ENCODE results near the gene IL2RA. TPM values are rescaled to one million over a fixed set of nuclear protein-coding genes. Genes with fewer than 3 reads are reported as not detected.
"Not testable (repeated sequence)": the region's sequence is repeated elsewhere in the genome, so short reads cannot be mapped to it uniquely, and the experiment has no call there.

The IL2RA gene
- total RNA-seq, 1 experiment from 2014 or later, result not detected

DNA sequence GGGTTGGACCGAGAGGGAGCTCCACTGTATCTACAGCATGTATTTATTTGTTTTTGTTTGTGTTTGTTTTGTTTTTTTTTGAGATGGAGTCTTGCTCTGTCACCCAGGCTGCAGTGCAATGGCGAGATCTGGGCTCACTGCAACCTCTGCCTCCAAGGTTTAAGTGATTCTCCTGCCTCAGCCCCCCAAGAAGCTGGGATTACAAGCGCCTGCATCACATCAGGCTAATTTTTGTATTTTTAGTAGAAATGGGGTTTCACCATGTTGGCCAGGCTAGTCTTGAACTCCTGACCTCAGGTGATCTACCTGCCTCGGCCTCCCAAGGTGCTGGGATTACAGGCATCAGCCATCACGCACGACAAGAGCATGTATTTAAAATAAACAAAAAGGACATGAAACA is 18.8 kb downstream of the IL2RA start:
- DNase-seq (ENCODE audit: low read depth), result not testable (repeated sequence)

DNA sequence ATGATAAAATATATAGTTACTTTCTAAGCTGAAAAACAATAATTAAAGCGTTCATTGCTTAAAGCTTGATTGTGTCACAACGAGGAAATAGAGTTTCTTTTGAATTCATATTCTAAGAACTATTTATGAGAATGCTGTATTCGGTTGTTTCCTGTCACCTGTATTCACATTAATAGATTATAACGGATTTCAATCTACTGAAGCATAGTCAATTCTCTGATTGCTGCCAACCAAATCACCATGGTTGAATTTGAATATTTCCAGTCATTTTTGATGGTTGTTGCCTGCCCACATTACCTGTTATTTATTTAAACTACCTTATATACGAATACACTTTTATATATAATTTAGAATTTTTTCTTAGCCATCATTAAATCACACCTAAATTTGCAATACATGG is 22.0 kb downstream of the IL2RA start:
- DNase-seq (ENCODE audit: low read depth), result no peak

DNA sequence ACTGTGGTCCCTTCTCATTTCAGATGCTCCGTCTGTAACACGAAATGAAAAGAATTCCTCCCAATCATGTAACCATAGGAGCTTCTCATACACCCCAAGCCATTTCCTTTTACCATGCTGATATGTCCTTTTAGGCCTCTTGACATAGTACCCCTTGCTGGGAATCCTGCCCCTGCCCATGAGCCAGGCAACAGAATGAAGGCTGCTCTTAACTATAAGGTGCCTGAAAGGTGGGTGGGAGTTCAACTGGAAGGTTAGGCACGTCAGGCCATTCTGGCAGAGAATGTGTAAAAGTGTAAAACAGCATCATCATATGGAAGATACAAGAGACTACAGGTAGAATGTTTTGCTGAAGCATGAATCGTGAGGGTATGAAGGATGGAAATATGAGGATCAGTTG is 22.5 kb downstream of the IL2RA start:
- no peak for DNase-seq (ENCODE audit: low read depth)

DNA sequence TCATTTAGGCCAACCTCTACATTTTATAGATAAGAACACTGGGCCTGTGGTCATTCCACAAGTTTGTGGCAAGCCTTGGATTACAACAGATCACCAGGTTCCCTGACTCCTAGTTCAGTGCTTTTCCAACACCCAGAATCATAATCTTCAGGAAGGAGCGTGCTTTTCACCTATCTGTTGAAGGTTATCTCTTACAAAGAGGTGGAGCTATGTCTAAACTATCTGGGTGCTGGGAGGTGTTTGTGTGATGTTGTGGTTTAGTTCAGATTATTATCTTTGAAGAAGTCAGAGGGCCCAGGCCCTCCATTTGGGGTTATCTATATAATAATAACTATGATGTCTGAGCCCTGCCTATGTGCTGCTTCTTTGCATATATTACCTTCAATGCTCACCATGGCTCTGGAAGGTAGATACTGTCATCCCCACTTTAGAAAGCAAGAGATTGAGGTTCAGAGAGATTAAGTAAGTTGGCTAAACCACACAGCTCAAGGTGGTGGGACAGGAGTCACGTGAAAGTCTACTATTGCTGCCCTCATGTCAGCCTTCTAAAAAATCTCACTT is 24.0 kb downstream of the IL2RA start:
- no peak for DNase-seq (ENCODE audit: low read depth)

DNA sequence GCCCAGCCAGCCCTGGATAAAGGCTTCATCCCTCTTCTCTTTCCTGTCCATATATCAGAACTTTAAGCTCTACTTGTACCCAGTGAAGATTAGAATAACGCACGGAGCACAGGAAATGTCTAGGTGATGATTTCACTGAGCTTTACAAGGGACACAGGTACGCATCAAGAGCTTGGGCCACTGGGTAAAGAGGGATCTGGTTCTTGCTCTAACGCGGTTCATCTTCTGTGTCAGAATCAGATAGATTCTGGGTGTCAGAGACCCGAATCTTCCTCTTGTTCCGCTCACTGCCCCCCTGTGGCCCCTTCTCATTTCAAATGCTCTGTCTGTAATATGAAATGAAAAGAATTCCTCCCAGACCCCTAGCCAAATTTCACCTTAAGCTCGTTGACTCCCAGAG is 24.7 kb downstream of the IL2RA start:
- DNase-seq (ENCODE audit: low read depth), result no peak

DNA sequence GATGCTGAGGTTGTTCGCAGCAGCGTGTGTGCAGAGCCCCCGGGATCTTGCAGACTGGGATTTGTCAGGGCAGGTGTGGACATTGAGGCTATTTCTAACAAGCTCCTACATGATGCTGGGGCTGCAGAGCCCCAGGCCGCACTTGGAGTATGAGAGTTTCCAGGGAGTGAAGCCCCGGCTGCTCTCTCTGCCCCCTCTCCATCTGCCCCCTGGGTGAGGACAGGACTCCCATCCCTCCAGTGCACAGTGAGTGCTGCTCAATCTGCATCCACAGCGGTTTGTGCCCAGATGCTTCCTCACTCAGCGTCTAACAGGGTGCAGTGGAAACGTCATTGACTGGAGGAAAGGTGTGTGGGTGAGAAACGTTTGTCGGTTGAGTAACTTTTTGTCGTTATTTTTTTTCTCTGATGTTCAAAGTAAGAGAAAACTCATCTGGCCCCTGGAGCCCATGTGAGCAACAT is 25.3 kb downstream of the IL2RA start:
- DNase-seq (ENCODE audit: low read depth), result no peak

DNA sequence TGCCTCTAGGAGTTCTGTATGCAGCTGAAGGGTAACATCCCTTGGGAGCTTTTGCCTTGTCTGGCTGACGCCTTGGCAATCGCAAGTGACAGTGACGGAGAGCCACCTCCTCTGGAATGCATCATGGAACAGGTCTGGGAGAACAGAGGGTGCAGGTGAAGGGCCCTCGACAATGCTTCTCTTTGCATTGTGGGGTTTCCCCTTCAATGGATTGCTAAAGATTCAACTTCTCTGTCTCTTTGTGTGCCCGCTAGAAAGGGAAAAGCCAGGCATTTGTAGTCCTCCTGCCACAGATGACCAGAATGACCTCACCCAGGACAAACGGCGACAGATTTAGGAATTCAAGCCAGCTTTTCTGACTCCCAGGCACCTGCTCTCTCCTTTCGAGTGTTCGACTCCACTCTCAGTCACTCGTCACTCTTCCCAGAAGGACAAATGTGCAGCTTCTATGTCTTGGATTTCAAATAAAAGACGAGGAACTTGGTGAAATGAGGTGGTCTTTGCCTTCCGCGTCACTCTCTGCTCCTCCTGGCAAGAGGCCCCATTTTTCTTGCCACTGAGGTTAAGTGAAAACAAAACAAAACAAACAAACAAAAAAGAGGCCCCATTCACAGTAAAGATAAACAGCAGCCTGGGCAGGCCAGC is 26.1 kb downstream of the IL2RA start:
- DNase-seq (ENCODE audit: low read depth), result no peak

DNA sequence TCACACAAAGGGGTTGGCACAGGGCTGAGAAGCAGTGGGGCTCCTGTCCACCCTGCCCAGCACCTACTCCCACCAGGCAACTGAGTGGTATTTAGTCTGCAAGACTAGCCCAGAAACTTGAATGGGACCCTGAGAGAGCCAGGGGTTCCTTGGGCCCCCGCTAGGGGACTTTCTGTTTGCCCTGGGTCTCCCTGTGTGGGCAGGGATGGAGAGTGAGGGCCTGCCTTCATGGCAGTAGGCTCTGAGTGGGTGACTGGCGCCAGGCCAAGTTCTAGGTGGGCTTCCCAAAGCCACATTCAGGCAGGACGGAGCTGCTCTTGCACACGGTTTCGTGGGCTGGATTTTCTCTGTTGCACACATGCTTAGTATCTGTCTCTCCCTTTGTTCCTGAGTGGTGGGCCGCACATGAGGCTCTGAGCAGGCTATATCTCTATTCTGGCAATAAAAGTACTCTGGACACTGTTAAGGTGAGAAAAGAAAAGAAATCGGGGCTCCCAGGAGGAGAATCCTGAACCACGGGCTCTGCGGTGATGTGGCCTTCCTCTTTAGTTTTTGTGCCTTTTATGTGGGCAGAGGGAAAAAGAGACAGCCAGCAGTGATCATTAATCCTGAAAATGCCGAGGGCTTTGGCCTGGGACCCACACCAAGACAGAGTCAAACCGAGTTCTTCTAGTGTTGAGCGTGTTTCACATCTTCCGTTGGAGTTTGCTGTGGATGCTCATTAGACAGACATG is 26.9 kb downstream of the IL2RA start:
- DNase-seq (ENCODE audit: low read depth), result no peak

DNA sequence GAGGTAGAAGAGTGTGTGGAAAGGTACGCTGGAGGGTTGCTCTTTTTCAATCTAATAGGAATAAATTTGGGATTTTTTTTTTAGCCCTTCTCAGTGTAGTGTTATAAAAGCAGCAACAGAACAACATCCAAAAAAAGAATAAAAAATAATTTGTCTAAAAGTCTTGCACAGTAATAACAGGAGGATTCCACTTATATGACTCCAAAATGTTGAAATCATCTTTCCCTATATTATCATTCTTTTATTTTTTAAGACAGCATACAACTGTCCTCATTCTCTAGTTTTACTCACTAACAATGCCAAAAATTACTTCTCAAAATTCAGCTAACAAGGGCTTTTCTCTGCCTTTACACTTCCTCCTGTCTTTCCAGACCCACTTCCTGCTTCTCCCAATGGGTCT is 27.8 kb downstream of the IL2RA start:
- DNase-seq (ENCODE audit: low read depth), result no peak

DNA sequence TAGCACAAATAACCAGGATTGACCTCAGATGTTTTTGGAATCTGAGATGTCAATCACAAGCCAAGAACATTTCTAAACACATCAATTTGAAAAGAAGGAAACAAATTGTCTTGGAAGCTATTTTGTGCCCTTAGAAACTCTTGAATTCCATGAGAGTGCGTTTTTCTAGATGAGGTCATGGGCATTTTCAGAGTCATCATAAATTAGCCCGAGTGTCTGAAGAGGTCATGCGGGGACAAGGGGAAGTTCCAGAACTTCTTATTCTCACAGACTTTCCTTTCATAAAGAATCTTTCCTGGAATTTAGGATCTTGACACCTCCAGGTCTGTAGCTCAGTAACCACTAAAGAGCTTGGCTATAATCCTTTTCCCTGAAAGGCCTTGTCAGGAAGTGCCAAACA is 28.2 kb downstream of the IL2RA start:
- DNase-seq (ENCODE audit: low read depth), result no peak

DNA sequence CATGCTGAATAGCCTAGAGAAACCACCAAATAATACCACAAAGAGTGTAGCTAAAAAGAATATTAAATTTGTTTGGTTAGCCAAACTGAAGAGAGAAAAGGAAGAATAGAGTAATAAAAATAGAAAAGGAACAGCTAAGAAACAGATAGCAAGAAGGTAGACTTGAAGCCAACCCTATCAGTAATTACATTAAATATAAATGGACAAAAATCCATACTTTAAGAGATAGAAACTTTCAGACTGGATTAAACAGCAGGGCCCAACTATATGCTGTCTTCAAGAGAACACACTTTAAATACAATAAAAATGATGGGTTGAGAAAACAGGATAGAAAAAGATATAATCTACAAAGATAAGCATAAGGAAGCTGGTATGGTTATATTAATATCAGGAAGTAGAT is 31.2 kb downstream of the IL2RA start:
- no peak for DNase-seq (ENCODE audit: low read depth)

DNA sequence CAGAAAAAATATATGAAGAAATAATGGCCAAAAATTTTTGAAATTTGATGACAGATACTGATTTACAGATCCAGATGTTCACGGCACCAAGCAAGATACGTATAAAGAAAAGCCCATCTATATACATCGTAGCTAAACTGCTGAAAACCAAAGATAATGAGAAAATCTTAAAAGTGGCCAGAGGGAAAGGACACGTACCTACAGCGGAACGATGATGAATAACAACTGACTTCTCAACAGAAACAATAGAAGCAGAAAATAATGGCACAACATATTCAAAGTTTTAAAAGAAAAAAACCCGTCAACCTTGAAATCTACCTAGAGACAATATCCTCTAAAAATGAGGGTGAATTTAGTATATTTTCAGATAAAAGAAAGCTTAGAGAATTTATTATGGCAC is 31.9 kb downstream of the IL2RA start:
- no peak for DNase-seq (ENCODE audit: low read depth)

DNA sequence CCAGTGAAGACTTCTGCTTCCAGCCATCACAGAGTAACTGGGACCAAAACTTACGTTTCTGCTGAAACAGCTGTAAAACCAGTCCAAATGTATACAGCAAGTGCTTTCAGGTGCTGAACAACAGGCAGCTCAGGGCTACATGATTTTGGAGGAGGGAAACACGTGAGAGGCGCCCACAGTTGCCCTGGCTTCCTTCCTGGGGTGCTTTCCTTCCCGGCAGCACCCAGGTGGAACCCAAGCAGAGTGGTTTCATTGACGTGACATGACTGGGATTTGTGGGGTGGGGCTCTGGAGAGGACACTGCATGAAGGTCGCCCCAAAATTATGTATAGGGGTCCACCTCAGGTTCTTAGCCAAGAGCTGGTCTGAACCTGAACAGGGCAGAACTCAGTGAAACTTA is 34.2 kb downstream of the IL2RA start:
- no peak for DNase-seq (ENCODE audit: low read depth)

DNA sequence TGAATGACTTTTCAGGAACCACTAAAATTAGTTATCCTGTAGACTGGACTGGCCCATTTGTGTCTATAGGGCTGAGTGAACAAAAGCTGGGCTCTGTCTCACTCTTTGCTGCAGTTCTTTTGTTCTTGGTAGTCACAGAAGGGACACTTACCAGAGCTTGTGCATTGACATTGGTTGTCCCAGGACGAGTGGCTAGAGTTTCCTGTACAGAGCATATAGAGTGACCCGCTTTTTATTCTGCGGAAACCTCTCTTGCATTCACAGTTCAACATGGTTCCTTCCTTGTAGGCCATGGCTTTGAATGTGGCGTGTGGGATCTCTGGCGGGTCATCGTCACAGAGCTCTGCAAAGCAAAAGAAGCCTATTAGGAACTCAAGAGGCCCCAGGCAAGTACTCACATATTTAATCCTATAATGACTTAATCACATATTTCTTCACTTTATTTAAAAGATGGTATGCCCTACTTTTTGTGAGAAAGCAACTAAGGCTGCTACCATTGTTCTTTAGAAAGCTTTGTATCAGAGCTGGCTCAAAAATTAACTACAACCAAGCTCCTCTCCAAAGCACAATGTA is 36.4 kb downstream of the IL2RA start:
- no peak for DNase-seq (ENCODE audit: low read depth)

DNA sequence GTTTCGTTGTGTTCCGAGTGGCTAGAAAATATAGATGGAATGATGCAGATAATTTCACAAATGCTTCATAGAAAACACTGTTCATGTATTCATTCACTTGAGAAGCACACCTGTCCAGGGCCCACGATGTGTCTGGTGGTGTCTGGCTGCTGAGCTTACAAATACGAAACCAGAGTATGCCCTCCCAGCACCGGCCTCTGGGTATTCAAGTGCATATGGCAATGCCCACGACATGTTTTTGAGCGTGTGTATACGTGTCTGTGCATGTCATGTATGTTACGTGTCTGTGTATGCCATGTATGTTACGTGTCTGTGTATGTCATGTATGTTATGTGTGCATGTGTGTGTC is 37.9 kb downstream of the IL2RA start:
- DNase-seq (ENCODE audit: low read depth), result no peak

DNA sequence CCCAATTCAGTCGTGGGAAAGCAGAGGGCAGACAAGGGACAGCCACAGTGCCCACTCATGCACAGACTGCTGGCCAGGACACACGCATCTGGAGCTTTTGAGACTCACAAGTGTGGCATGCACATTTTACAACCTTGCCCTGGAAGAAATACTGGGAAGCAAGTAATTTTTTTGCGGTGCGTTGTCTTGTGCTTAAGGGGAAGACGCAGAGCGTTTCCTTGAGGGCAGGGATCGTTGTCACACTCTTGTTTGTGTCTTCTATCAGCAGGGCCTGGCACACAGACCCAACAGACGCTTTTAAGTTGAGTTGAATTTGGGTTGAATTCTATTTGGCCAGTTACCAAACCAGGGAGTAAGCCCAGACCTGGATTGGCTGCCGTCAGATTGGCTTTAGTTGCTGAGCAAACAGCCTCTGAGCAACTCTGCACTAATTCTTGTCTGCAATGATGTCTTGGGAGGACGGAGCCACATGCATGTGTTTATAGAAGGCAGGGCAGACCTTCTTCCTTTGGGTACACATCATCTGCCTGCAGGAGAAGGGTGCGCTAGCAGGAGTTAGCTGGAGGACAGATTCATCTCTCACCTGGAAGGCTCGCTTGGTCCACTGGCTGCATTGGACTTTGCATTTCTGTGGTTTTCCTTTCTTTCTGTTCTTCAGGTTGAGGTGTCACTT is 38.4 kb downstream of the IL2RA start:
- DNase-seq (ENCODE audit: low read depth), result no peak

DNA sequence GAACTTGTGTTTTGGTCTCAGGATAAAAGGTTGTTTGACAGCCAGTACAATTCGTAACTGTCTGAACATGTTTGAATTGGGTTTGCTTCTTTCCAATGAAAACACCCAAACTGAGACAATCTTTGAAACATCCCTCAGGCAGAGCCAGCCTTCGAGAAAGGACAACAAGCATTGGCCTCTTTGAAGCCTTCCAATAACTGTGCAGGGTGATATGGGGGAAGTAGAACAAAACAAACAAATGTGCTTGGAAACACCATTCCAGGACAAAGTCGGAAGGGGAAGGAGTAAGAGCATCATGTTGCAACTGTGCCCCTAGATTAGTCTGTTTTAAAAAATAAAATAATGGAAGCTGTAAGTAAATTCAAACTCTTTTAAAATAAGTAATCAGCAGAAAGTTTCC is 39.5 kb downstream of the IL2RA start:
- no peak for DNase-seq (ENCODE audit: low read depth)

DNA sequence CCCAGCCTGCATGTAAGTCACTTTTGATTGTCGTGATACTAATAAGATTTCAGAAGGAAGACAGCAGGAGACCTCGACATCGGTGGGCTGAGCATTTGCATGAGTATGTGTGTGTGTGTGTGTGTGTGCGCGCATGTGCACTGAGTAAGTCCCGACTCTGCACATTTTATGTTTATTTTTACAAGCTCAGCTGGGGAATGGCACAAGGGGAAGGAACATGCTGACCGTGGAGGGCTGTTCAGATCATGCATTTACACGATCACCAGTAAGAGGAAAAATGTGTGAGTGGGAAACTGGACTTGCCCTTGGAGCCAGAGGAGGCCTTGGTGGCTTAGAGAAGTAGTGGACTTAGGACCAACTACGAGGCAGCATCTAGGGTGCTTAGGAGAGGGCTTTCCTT is 41.3 kb downstream of the IL2RA start:
- no peak for DNase-seq (ENCODE audit: low read depth)

DNA sequence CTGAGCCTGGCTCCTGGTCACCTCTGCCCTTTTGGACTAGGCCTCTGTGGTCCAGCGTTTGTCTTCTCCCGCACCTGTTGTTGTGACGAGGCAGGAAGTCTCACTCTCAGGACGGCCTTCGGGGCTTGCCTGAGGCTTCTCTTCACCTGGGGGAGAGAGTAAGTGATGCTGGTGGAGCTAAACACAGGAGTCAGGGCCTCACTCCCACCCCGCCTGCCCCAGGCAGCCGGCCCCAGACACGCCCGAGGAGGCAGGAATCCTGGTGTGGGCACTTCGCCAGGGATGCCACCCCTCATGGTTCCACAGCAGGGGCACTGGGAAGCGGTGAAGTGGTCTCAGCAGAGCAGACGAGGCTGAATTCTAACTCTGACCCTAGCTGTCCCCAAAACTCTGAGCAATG is 42.4 kb downstream of the IL2RA start:
- DNase-seq (ENCODE audit: low read depth), result no peak

DNA sequence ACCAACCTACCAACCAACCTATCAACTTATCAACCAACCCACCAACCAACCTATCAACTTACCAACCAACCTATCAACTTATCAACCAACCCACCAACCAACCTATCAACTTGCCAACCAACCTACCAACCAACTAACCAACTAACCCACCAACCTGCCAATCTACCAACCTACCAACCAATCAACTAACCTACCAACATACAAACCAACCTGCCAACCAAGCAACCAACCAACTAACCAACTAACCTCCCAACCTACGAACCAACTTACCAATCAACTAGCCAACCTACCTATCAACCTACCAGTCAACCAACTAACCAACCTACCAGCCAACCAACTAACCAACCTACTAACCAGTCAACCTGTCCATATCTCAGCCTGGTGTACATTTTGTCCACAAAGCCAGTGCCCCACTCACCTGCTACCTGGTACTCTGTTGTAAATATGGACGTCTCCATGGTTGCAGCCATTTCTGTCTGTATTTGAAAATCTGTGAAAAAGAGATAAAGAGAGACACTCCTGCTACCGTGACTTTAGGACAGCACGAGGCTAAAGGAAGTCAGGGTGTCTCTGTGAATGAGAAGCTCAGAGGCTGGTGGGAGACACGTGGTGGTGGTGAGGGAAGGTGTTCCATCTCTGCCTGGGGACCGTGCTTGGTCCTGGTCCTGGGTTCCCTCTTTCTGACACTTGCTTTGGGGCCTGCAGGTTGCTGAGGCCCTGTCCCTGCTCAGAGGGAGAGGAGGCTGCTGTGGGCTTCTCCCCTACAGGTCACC is 43.0 kb downstream of the IL2RA start:
- DNase-seq (ENCODE audit: low read depth), result no peak

DNA sequence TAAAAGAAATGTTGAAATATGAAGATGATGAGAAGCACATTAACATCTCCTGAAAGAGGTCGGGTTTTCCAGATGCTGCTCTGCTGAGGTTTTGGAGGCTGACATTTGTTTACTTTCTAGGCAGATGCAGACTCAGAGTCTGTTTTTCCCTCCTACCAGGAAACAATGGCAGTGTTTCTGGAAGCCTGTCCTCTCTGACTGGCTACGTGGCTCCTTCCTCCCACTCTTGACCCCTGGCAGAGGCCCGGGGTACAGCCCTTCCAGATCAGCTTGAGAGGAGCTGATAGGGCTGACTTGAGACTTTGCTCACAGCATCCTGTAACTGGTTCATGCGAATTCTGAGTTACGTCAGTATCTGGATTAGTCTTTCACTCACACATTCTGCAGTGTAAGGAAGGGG is 43.7 kb downstream of the IL2RA start:
- DNase-seq (ENCODE audit: low read depth), result no peak

Measured in LHCN-M2 (cell line).